ENCODE measurements around the gene LLGL1.

- TF ChIP-seq ZNF384 (IDR thresholded peaks at IDR 0.05) = no peak
- TF ChIP-seq BHLHE40 (IDR thresholded peaks at IDR 0.05; ENCODE audit: borderline replicate concordance) = no peak
- TF ChIP-seq SUZ12 (IDR thresholded peaks at IDR 0.05) = no peak
- no peak for TF ChIP-seq SP1 (IDR thresholded peaks at IDR 0.05)
- TF ChIP-seq NFRKB (IDR thresholded peaks at IDR 0.05) = no peak
- no peak for TF ChIP-seq FOXM1 (IDR thresholded peaks at IDR 0.05; ENCODE audit: borderline replicate concordance)
- TF ChIP-seq ELF4 (IDR thresholded peaks at IDR 0.05) = no peak
- TF ChIP-seq HDGF (IDR thresholded peaks at IDR 0.05; ENCODE audit: borderline replicate concordance) = no peak
- TF ChIP-seq ARNT (IDR thresholded peaks at IDR 0.05) = no peak
- no peak for TF ChIP-seq L3MBTL2 (conservative IDR thresholded peaks at IDR 0.05)
- no peak for TF ChIP-seq TARDBP (IDR thresholded peaks at IDR 0.05)
- TF ChIP-seq FOXK2 (IDR thresholded peaks at IDR 0.05) = no peak
Measured at GRCh38 chr17:18237461-18237860, 12.0 kb downstream of the LLGL1 start.
